22Rv1 (cell line): Measurements from ENCODE around the gene UPK3A.

Experiments
- CTCF ChIP-seq: fragments of 450-650 bp; IDR thresholded peaks from 2 replicates; pipeline ENCODE4 v1.5.1; 2017; ENCODE audit warnings: mild to moderate bottlenecking
- ZFX ChIP-seq: fragments of 450-650 bp; IDR thresholded peaks from 2 replicates; pipeline ENCODE4 v1.6.1; 2017; ENCODE audit warnings: antibody characterized with exemption, borderline replicate concordance

- TF ChIP-seq CTCF: 0 out of 2 replicates have a peak, but pooled peaks have one; percentile 6
- TF ChIP-seq ZFX: no peak
Measured at GRCh38 chr22:45309422-45310227, 24.9 kb downstream of the UPK3A start, which contains the start of gene FAM118A.
